Tibial artery (tissue), 4 donors: ENCODE data around the gene FBRSL1.
"Not testable (repeated sequence)": the region's sequence is repeated elsewhere in the genome, so short reads cannot be mapped to it uniquely, and the experiment has no call there.

Experiments used
- DNase-seq, 2 donors: peaks; one replicate each; pipeline ENCODE4 v3.0.0-alpha.2; 2019
- H3K27ac ChIP-seq, 2 donors: fragments of 200-600 bp; sonication (generic) in 1 of 2; 1 replicate in 1 of 2; 2 replicates in 1 of 2; pipeline ENCODE4 v1.5.1; 2018 to 2019; ENCODE audit warnings: mild to moderate bottlenecking in 1 of 2
- H3K27me3 ChIP-seq, 2 donors: fragments of 200-600 bp; sonication (generic) in 1 of 2; one replicate each; pipeline versions ENCODE4 v1.5.1 to v1.6.0; 2016 to 2019
- H3K36me3 ChIP-seq, 3 donors: fragments of 200-600 bp; sonication (generic) in 2 of 3; one replicate each; pipeline ENCODE4 v1.5.1; 2016 to 2019; ENCODE audit warnings: mild to moderate bottlenecking in 2 of 3
- H3K4me1 ChIP-seq, 4 donors: fragments of 200-600 bp; sonication (generic) in 2 of 4; 1 replicate in 3 of 4; 2 replicates in 1 of 4; pipeline ENCODE4 v1.5.1; 2016 to 2019
- H3K4me3 ChIP-seq, 2 donors: fragments of 200-600 bp; sonication (generic) in 1 of 2; 1 replicate in 1 of 2; 2 replicates in 1 of 2; pipeline ENCODE4 v1.5.1; 2018 to 2019; ENCODE audit warnings: mild to moderate bottlenecking in 2 of 2
- H3K9me3 ChIP-seq, 3 donors: fragments of 200-600 bp; sonication (generic) in 1 of 3; one replicate each; pipeline ENCODE4 v1.5.1; 2016 to 2019
- CTCF ChIP-seq, 2 experiments: fragments of 200-600 bp in 1 of 2; fragments of 450-650 bp in 1 of 2; IDR thresholded peaks; one replicate each; pipeline ENCODE4 v1.5.1; 2017 to 2019; ENCODE audit warnings: antibody characterized with exemption in 2 of 2, mild to moderate bottlenecking in 1 of 2, moderate library complexity in 1 of 2
- intact Hi-C: fragments of 100-400 bp; cut with DNase I; formaldehyde crosslinking; loops from one replicate; pipeline ENCODE4 v1.15.0; 2023; ENCODE audit warnings: low total_unique reads

Gene FBRSL1

DNA sequence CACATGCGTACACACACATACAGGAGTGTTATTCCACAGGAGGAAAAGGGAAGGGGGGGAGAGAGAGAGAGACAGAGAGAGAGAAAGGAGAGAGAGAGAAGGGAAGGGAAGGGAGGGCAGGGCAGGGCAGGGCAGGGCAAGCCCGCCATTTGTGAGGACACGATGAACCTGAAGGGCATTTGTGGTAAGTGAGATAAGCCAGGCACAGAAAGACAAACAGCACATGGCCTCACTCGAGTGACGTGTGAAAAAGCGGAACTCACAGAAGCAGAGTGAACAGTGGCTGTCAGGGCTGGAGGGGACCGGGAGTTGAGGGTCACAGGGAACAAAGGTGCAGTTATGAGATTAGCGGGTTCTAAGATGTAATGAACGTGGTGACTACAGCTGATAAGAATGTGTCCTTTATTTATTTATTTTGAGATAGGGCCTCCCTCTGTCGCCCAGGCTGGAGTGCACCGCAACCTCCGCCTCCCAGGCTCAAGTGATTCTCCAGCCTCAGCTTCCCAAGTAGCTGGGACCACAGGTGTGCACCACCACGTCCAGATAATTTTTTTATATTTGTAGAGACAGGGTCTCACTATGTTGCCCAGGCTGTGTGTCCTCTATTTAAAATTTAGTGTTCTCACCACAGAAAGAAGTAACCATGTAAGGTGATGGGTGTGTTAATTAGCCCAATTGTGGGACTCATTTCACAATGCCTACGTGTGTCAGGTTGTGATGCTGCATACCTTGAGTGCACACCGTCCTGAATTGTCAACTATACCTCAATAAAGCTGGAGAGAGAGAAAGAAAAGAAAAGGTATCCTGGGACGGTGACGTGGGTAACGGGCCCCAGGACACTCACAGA is 18.7 kb upstream of the FBRSL1 start:
- Histone ChIP-seq H3K36me3 (no peaks in the 10 kb centered on the region), H3K4me3 (no peak overlapping the region), H3K4me1 (no peaks in the 10 kb centered on the region), H3K9me3 (no peaks in the 10 kb centered on the region), H3K27ac (no peak overlapping the region), H3K27me3 (peaks cover 0 to 41% of the 10 kb centered on the region in 2 donors)
- intact Hi-C loops: no loop called here
- no peak for TF ChIP-seq CTCF (IDR thresholded peaks at IDR 0.05)
- DNase-seq: no peak

GRCh38 chr12:132471858-132472255 is 18.1 kb upstream of the FBRSL1 start:
- H3K27me3 ChIP-seq: peaks cover 0 to 39% of the 10 kb centered on the region in 2 donors
- no peaks in the 10 kb centered on the region for H3K36me3 ChIP-seq
- no peaks in the 10 kb centered on the region for H3K9me3 ChIP-seq
- no peak overlapping the region for H3K27ac ChIP-seq
- intact Hi-C loops: no loop called here
- no peak for DNase-seq
- no peak overlapping the region for H3K4me3 ChIP-seq
- no peak for TF ChIP-seq CTCF (IDR thresholded peaks at IDR 0.05)
- H3K4me1 ChIP-seq: no peaks in the 10 kb centered on the region

GRCh38 chr12:132472386-132472785 is 17.6 kb upstream of the FBRSL1 start:
- no peaks in the 10 kb centered on the region for H3K9me3 ChIP-seq
- H3K27me3 ChIP-seq: peaks cover 0 to 35% of the 10 kb centered on the region in 2 donors
- TF ChIP-seq CTCF (IDR thresholded peaks at IDR 0.05): no peak
- no peaks in the 10 kb centered on the region for H3K36me3 ChIP-seq
- H3K4me3 ChIP-seq: no peak overlapping the region
- DNase-seq: no peak
- intact Hi-C loops: no loop called here
- H3K27ac ChIP-seq: no peak overlapping the region
- H3K4me1 ChIP-seq: no peaks in the 10 kb centered on the region

GRCh38 chr12:132474237-132474741 is 15.7 kb upstream of the FBRSL1 start:
- Histone ChIP-seq H3K27me3 (peaks cover 0 to 23% of the 10 kb centered on the region in 2 donors), H3K27ac (no peak overlapping the region), H3K36me3 (no peaks in the 10 kb centered on the region), H3K9me3 (no peaks in the 10 kb centered on the region), H3K4me1 (no peaks in the 10 kb centered on the region), H3K4me3 (no peak overlapping the region)
- intact Hi-C loops: no loop called here
- no peak for TF ChIP-seq CTCF (IDR thresholded peaks at IDR 0.05)
- no peak for DNase-seq

DNA sequence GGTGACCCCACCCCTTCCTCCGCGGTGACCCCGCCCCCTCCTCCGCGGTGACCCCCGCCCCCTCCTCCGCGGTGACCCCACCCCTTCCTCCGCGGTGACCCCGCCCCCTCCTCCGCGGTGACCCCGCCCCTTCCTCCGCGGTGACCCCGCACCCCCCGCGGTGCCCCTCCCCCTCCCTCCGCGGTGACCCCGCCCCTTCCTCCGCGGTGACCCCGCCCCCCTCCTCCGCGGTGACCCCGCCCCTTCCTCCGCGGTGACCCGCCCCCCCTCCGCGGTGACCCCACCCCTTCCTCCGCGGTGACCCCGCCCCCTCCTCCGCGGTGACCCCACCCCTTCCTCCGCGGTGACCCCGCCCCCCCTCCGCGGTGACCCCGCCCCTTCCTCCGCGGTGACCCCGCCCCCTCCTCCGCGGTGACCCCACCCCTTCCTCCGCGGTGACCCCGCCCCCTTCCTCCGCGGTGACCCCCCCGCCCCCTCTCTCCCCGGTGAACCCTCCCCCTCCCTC is 15.1 kb upstream of the FBRSL1 start:
- DNase-seq, intact Hi-C loops, H3K27ac ChIP-seq, H3K36me3 ChIP-seq, H3K4me1 ChIP-seq, H3K9me3 ChIP-seq, H3K4me3 ChIP-seq: not testable (repeated sequence)
- peaks cover 0 to 25% of the 10 kb centered on the region in 2 donors for H3K27me3 ChIP-seq

DNA sequence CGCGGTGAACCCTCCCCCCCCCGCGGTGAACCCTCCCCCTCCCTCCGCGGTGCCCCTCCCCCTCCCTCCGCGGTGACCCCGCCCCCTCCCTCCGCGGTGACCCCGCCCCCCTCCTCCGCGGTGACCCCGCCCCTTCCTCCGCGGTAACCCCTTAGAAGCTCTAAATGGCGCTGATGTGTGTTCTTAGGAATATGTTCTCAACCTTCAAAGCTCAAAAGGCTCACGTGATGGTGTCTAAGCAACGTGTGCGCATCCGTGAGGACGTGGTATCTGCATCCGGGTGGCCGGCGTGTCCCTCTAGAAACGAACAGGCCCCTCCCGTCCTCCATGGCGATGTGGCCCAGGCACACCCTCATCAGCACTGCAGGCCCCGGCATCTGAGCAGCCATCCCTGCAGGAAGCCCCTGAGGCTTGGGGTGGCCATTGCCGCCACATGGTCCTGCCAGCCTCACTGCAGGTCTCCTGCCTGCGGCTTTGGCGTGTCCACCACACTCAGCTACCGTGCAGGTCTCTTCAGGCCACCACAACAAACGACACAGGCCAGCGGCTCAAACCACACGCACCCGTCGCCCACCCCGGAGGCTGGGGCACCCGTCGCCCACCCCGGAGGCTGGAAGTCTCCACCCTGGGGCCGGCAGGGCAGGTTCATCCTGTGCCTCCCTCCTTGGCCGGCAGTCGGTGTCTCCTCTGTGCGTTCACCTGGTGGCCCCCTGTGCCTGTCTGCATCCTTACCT is 14.5 kb upstream of the FBRSL1 start:
- no peaks in the 10 kb centered on the region for H3K4me1 ChIP-seq
- H3K27me3 ChIP-seq: peaks cover 0 to 32% of the 10 kb centered on the region in 2 donors
- intact Hi-C loops: no loop called here
- no peak overlapping the region for H3K4me3 ChIP-seq
- H3K9me3 ChIP-seq: no peaks in the 10 kb centered on the region
- DNase-seq: no peak
- H3K27ac ChIP-seq: no peak overlapping the region
- H3K36me3 ChIP-seq: no peaks in the 10 kb centered on the region
- no peak for TF ChIP-seq CTCF (IDR thresholded peaks at IDR 0.05)
